Activated CD4-positive, alpha-beta T cell treated with anti-CD3 and anti-CD28 coated beads, Interleukin-2, amount 10 ng/mL, durations not matched to agents 7 days and 5 days (primary cell): ENCODE results near the gene MASTL. TPM values are rescaled to one million over a fixed set of nuclear protein-coding genes. Genes with fewer than 3 reads are reported as not detected.
"Not testable (repeated sequence)": the region's sequence is repeated elsewhere in the genome, so short reads cannot be mapped to it uniquely, and the experiment has no call there.

Source experiments
- CTCF ChIA-PET: fragments of 350-600 bp; sonication (Branson Sonifier 250); formaldehyde crosslinking; loops from one replicate; lab custom pipeline; 2021; ENCODE audit warnings: antibody characterized with exemption; lab: Charles Lee
- POLR2A ChIA-PET: fragments of 350-600 bp; sonication (Branson Sonifier 250); formaldehyde crosslinking; loops from one replicate; lab custom pipeline; 2021; ENCODE audit warnings: antibody characterized with exemption; lab: Charles Lee
- DNase-seq: peaks from one replicate; pipeline ENCODE4 v3.0.0-alpha.2; 2020
- H3K27ac Mint-ChIP-seq: one replicate; pipeline ENCODE4 v1.8.0; 2021; ENCODE audit warnings: mild to moderate bottlenecking, moderate library complexity, mixed read lengths
- H3K27me3 Mint-ChIP-seq: one replicate; pipeline ENCODE4 v1.8.0; 2021; ENCODE audit warnings: mixed read lengths
- H3K36me3 Mint-ChIP-seq: one replicate; pipeline ENCODE4 v1.8.0; 2021; ENCODE audit warnings: low read depth, mixed read lengths
- H3K4me1 Mint-ChIP-seq: one replicate; pipeline ENCODE4 v1.8.0; 2021; ENCODE audit warnings: mixed read lengths
- H3K4me3 Mint-ChIP-seq: one replicate; pipeline ENCODE4 v1.8.0; 2021; ENCODE audit warnings: mild to moderate bottlenecking, moderate library complexity, mixed read lengths
- H3K9me3 Mint-ChIP-seq: one replicate; pipeline ENCODE4 v1.8.0; 2021; ENCODE audit warnings: mixed read lengths
- total RNA-seq, 2 experiments: library from RNA; stranded (reverse); gene quantifications; one replicate each; pipeline ENCODE4 v1.2.3, GENCODE V29; 2021

Gene MASTL
- 10 to 100 TPM; 32.3 to 38.4 TPM for total RNA-seq

DNA sequence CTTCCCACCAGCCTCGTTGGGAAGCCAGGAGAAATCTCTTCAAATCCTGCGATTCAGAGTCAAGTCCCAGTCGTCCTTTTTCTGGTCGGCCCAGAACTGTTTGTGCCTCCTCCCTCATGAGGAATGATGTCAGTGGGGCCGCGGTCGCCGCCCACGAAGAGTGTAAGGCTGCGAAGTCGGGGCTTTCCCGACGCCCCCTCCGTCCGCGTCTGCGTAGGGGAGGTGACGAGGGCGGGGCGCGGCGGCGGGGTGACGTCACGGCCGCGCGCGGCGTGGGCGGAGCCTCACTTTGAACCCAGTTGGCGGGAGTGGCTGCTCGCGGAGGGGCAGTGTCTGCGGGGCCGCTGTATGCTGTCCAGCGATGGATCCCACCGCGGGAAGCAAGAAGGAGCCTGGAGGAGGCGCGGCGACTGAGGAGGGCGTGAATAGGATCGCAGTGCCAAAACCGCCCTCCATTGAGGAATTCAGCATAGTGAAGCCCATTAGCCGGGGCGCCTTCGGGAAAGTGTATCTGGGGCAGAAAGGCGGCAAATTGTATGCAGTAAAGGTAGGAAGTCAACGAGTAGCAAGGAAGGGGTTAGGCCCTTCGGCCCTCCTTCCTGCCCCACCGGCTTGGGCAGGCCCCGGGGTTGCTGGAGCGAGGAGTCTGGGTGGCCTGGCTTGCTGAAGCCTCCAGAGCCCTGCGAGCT is at the start of gene MASTL:
Gene MASTL (plus strand): TSS at position 287 of the 689 bp plus-strand sequence. CDS start 75 bp downstream, at position 362.
- Mint-ChIP-seq H3K27me3 (no peaks in the 10 kb centered on the region), H3K27ac (peak within 1 kb of the TSS; percentile 98), H3K9me3 (no peaks in the 10 kb centered on the region), H3K36me3 (peaks cover 51% of the 10 kb centered on the region), H3K4me1 (peaks cover 43% of the 10 kb centered on the region), H3K4me3 (peak within 1 kb of the TSS; percentile 93)
- POLR2A ChIA-PET: interaction anchor here (0.7 to 1.0 kb wide), 3 partner anchors 47 to 87 kb away, joined by 3 to 5 read pairs (median 4); no protein-coding TSS in a partner anchor
- peak; percentile 94 for DNase-seq
- CTCF ChIA-PET: interaction anchor here (0.6 to 2.3 kb wide), 8 partner anchors 9 to 302 kb away, joined by 3 to 6 read pairs (median 3); no protein-coding TSS in a partner anchor

DNA sequence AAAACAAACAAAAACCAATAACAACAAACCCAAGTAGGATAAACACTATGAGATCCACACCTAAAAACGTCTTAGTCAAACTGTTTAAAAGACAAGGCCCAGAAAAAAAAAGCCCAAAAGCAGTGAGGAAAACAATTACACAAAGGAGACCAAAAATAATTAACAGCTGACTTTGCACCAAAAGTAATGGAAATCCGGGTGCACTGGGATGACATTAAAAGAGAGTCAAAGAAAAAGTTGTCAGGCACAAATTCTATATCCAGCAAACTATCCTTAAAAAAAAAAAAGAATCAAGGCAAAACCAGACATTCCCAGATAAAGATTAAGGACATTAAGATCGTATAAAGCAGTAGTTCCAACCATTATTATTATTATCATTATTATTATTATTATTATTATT is 47.0 kb upstream of the MASTL start:
- H3K27ac Mint-ChIP-seq: no peak overlapping the region
- no peak for DNase-seq
- peaks cover 54% of the 10 kb centered on the region for H3K36me3 Mint-ChIP-seq
- H3K4me3 Mint-ChIP-seq: no peak overlapping the region
- peaks cover 18% of the 10 kb centered on the region for H3K4me1 Mint-ChIP-seq
- ChIA-PET CTCF (interaction anchor here (0.6 to 2.2 kb wide), 3 partner anchors 10 to 221 kb away, joined by 3 to 6 read pairs (median 4); no protein-coding TSS in a partner anchor), POLR2A (interaction anchor here (0.6 to 0.7 kb wide), 2 partner anchors 33 to 46 kb away, joined by 3 to 5 read pairs; no protein-coding TSS in a partner anchor)
- H3K27me3 Mint-ChIP-seq: no peaks in the 10 kb centered on the region
- peaks cover 4% of the 10 kb centered on the region for H3K9me3 Mint-ChIP-seq

DNA sequence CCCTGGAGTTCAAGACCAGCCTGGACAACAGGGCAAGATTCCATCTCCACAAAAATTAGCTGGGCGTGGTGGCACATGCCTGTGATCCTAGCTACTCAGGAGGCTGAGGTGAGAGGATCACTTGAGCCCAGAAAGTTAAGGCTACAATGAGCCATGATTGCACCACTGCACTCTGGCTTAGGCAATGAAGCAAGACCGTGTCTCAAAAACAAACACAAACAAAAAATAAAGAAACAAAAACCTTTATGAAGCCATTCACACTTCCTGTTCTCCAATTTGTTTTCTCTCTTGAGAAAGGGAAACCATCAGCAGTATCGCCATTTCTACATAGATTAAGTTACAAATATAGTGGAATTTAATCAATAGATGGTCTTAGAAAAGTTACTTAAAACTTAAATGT is 20.8 kb upstream of the MASTL start:
- H3K27ac Mint-ChIP-seq: peak overlapping the region; percentile 52
- no peaks in the 10 kb centered on the region for H3K4me1 Mint-ChIP-seq
- POLR2A ChIA-PET: interaction anchor here (1.0 kb wide), 1 partner anchor 12 kb away, joined by 3 read pairs; no protein-coding TSS in a partner anchor
- peaks cover 42% of the 10 kb centered on the region for H3K36me3 Mint-ChIP-seq
- CTCF ChIA-PET: interaction anchor here (0.9 to 1.0 kb wide), 2 partner anchors 12 to 15 kb away, joined by 3 to 4 read pairs; no protein-coding TSS in a partner anchor
- H3K9me3 Mint-ChIP-seq: no peaks in the 10 kb centered on the region
- no peak for DNase-seq
- H3K4me3 Mint-ChIP-seq: no peak overlapping the region
- no peaks in the 10 kb centered on the region for H3K27me3 Mint-ChIP-seq

DNA sequence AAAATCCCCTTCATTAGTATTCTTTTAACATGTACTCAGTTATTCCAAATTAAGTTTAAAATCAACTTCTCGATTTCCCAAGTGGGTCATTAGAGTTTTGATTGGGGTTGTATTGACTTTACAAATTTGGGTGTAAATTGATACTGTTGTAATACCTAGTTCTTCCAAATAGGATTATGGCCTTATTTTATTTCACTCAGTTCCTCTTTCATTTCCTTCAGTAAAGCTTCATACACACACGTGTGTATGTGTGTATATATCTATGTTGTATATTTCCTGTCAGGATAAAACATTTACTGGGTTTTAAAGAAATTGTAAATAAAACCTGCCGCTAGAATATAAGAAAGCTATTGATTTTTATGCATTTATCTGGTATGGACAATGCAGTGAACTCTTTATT is 16.9 kb upstream of the MASTL start:
- ChIA-PET CTCF (interaction anchor here (0.7 kb wide), 1 partner anchor 16 kb away, joined by 3 read pairs; the partner anchor contains the start of gene YME1L1), POLR2A (interaction anchor here (0.6 kb wide), 1 partner anchor 27 kb away, joined by 3 read pairs; no protein-coding TSS in a partner anchor)
- H3K4me1 Mint-ChIP-seq: no peaks in the 10 kb centered on the region
- no peaks in the 10 kb centered on the region for H3K27me3 Mint-ChIP-seq
- no peak for DNase-seq
- no peaks in the 10 kb centered on the region for H3K9me3 Mint-ChIP-seq
- H3K36me3 Mint-ChIP-seq: peaks cover 33% of the 10 kb centered on the region
- no peak overlapping the region for H3K4me3 Mint-ChIP-seq
- H3K27ac Mint-ChIP-seq: no peak overlapping the region

DNA sequence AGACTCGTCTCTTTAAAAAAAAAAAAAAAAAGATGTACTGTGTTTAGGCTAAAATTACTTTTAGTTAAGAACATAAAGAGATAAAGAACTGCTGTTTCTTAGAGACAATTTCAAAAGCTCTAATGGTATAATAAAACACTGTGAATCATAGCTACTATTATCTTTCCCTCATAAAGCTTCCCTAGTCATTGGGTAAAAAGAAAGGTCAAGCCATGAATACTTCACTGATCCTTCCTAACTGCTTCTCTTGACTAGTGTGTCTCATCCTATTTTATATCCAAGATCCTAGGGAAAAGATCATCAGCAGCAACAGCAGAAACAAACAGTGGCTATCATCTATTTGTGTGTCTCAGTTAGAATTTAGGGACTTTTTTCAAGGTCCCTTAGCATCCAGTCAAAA is 11.5 kb upstream of the MASTL start:
- no peak for DNase-seq
- ChIA-PET CTCF (interaction anchor here (1.2 kb wide), 1 partner anchor 418 kb away, joined by 3 read pairs; no protein-coding TSS in a partner anchor), POLR2A (no interaction called here)
- Mint-ChIP-seq H3K36me3 (peaks cover 45% of the 10 kb centered on the region), H3K4me3 (no peak overlapping the region), H3K4me1 (peaks cover 18% of the 10 kb centered on the region), H3K27ac (no peak overlapping the region), H3K27me3 (no peaks in the 10 kb centered on the region), H3K9me3 (no peaks in the 10 kb centered on the region)

DNA sequence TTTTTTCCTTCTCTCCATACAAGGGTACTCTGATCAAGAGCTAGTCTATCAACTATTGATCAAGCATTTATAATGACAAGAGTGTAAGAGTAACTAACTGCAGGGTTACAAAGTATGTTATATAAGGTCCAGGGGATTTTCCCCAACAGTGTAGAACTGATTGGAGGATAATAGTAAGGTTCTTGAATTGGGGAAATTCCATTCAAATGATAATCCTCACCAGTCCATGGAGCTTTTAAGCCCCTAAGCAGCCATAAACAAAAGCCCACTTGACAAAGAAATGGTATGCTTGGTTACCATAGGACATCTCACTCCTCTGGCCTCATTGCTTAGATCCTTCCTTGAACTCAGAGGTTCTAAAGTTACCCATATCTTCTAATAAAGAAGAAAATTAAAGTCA is 9.2 kb upstream of the MASTL start:
- ChIA-PET CTCF (interaction anchor here (0.7 to 2.2 kb wide), 7 partner anchors 9 to 31 kb away, joined by 3 to 8 read pairs (median 3); partner anchors contain the start of genes MASTL and YME1L1), POLR2A (interaction anchor here (0.9 kb wide), 1 partner anchor 11 kb away, joined by 3 read pairs; no protein-coding TSS in a partner anchor)
- Mint-ChIP-seq H3K36me3 (peaks cover 41% of the 10 kb centered on the region), H3K9me3 (no peaks in the 10 kb centered on the region), H3K4me1 (peaks cover 29% of the 10 kb centered on the region), H3K27me3 (no peaks in the 10 kb centered on the region), H3K27ac (no peak overlapping the region), H3K4me3 (no peak overlapping the region)
- no peak for DNase-seq

DNA sequence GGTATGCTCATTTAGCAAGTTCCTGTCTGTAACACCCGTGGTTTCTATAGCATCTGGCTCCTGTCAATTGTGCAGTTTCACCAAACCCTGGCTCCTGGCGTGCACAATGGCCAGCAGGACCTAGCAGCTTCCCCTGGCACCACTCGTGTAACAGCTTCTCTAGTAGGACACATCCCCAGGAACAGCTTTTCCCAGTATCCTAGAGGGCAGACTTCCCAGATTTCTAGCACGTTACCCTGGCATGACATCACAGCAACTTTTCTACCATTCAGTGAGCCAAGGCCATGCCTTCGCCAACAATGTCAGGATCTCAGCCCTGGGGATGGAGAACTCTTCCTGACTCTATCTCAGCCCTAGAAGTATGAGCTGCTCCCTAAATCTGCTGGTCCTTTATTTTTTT is 7.5 kb upstream of the MASTL start:
- DNase-seq: no peak
- Mint-ChIP-seq H3K27me3 (no peaks in the 10 kb centered on the region), H3K27ac (no peak overlapping the region), H3K4me1 (peaks cover 43% of the 10 kb centered on the region), H3K36me3 (peaks cover 43% of the 10 kb centered on the region), H3K4me3 (no peak overlapping the region), H3K9me3 (no peaks in the 10 kb centered on the region)
- ChIA-PET CTCF (interaction anchor here (0.6 to 2.2 kb wide), 2 partner anchors 29 to 90 kb away, joined by 7 to 8 read pairs; no protein-coding TSS in a partner anchor), POLR2A (no interaction called here)

DNA sequence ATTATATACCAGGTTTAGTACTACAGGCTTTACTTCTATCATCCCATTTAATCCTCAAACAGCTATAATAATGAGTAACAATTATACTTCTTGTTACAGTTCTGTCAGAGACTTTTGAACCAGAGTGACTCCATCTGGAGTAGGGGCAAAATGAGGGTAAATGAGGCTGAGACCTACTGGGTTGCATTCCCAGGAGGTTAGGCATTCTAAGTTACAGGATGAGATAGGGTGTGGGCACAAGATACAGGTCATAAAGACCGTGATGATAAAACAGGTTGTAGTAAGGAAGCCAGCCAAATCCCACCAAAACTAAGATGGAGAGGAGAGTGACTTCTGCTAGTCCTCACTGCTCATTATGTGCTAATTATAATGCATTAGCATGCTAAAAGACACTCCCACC is 4.9 kb upstream of the MASTL start:
- CTCF ChIA-PET: interaction anchor here (0.5 to 1.1 kb wide), 2 partner anchors 31 to 1184 kb away, joined by 3 to 4 read pairs; no protein-coding TSS in a partner anchor
- H3K36me3 Mint-ChIP-seq: peaks cover 44% of the 10 kb centered on the region
- H3K27me3 Mint-ChIP-seq: no peaks in the 10 kb centered on the region
- no peak for DNase-seq
- peak overlapping the region; percentile 14 for H3K27ac Mint-ChIP-seq
- no peak overlapping the region for H3K4me3 Mint-ChIP-seq
- H3K9me3 Mint-ChIP-seq: no peaks in the 10 kb centered on the region
- POLR2A ChIA-PET: no interaction called here
- H3K4me1 Mint-ChIP-seq: peaks cover 47% of the 10 kb centered on the region

DNA sequence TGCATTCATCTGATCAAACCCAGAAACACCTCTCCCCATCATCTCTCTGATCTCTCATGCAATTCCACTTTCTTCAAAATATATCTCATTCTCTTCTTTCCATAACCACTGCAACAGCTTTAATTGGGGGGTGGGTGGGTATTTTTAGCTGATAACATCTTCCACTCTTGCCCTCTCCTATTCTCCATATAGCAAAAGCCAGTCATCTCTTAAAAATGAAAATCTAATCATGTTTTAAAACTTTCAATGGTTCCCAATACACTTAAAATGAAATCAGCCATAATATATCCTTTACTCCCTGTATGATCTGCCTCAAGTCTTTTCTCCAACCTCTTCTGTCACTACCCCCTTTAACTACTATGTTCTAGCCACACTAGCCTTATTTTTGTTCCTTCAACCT is 2.5 kb upstream of the MASTL start:
- no peaks in the 10 kb centered on the region for H3K27me3 Mint-ChIP-seq
- ChIA-PET POLR2A (no interaction called here), CTCF (no interaction called here)
- peaks cover 46% of the 10 kb centered on the region for H3K4me1 Mint-ChIP-seq
- no peak for DNase-seq
- H3K27ac Mint-ChIP-seq: peak overlapping the region; percentile 98
- H3K9me3 Mint-ChIP-seq: no peaks in the 10 kb centered on the region
- peak overlapping the region; percentile 93 for H3K4me3 Mint-ChIP-seq
- H3K36me3 Mint-ChIP-seq: peaks cover 44% of the 10 kb centered on the region

DNA sequence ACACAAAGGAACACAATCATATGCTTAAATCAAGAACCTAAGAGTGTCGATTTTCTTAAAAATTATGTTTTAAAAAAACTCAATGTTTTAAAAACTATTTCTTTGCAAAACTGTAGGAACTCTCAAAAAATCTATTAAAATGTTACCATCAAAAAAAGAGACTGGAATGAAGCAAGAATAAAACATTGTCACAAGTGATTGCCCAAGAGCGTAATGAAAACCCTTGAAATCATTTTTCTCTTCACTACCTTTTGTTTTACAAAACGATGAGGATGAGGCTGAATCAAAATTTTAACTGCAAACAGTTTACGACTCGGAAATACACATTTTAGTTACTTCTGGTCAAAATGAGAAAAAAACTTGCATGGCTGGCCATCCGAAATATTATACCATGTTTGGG is 1.8 kb upstream of the MASTL start:
- Mint-ChIP-seq H3K27ac (peak overlapping the region; percentile 98), H3K27me3 (no peaks in the 10 kb centered on the region), H3K9me3 (no peaks in the 10 kb centered on the region), H3K4me3 (peak overlapping the region; percentile 93), H3K36me3 (peaks cover 46% of the 10 kb centered on the region), H3K4me1 (peaks cover 47% of the 10 kb centered on the region)
- ChIA-PET CTCF (interaction anchor here (0.9 to 1.4 kb wide), 3 partner anchors 11 to 49 kb away, joined by 3 to 5 read pairs (median 4); no protein-coding TSS in a partner anchor), POLR2A (interaction anchor here (0.5 kb wide), 1 partner anchor 1190 kb away, joined by 3 read pairs; no protein-coding TSS in a partner anchor)
- no peak for DNase-seq

DNA sequence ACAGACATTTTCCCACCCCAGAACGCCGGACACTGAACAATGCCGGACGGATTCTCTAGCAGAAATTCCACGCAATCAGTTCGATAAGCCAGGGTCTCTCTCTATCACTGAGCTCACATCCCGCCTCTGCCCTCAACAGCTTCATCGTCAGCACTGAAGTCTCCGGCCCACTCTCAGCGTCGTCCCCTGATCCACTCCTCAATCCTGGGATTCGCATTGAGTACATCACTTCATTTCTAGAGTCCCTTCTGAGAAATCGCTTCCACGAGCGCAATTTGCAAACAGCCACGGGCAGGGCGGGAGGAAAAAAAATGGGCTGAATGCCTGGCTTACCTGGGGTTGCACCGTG is 1.3 kb upstream of the MASTL start:
- H3K4me3 Mint-ChIP-seq: peak overlapping the region; percentile 93
- H3K36me3 Mint-ChIP-seq: peaks cover 49% of the 10 kb centered on the region
- H3K9me3 Mint-ChIP-seq: no peaks in the 10 kb centered on the region
- H3K27me3 Mint-ChIP-seq: no peaks in the 10 kb centered on the region
- H3K27ac Mint-ChIP-seq: peak overlapping the region; percentile 98
- ChIA-PET CTCF (interaction anchor here (0.5 to 2.3 kb wide), 12 partner anchors 8 to 287 kb away, joined by 3 to 6 read pairs (median 3); no protein-coding TSS in a partner anchor), POLR2A (interaction anchor here (0.5 to 1.0 kb wide), 4 partner anchors 52 to 1189 kb away, joined by 3 to 4 read pairs (median 4); partner anchors contain the start of gene ABI1)
- DNase-seq: no peak
- H3K4me1 Mint-ChIP-seq: peaks cover 50% of the 10 kb centered on the region

DNA sequence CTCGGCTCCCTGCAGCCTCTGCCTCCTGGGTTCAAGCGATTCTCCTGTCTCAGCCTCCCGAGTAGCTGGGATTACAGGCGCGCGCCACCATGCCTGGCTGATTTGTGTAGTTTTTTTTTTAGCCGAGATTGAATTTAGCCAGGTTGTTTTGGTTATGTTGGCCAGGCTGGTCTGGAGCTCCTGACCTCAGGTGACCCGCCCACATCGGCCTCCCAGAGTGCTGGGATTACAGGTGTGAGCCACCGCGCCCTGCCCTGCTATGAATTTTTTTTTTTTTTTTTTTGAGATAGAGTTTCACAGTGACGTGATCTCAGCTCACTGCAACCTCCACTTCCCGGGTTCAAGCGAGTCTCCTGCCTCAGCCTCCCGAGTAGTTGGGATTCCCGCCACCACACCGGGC is 1.4 kb downstream of the MASTL start:
- DNase-seq: not testable (repeated sequence)
- CTCF ChIA-PET: interaction anchor here (0.6 to 1.5 kb wide), 6 partner anchors 12 to 821 kb away, joined by 3 to 6 read pairs (median 3); no protein-coding TSS in a partner anchor

More for the DNA sequence above, 1.4 kb downstream of the MASTL start:
- H3K36me3 Mint-ChIP-seq: peaks cover 52% of the 10 kb centered on the region
- POLR2A ChIA-PET: interaction anchor here (0.7 kb wide), 2 partner anchors 30 to 516 kb away, joined by 3 read pairs; no protein-coding TSS in a partner anchor
- H3K27me3 Mint-ChIP-seq, H3K9me3 Mint-ChIP-seq: not testable (repeated sequence)
- peaks cover 34% of the 10 kb centered on the region for H3K4me1 Mint-ChIP-seq
- H3K4me3 Mint-ChIP-seq: peak overlapping the region; percentile 93
- peak overlapping the region; percentile 98 for H3K27ac Mint-ChIP-seq
